Measurements from ENCODE around the gene DLGAP1.

- TF ChIP-seq YY1 (IDR thresholded peaks at IDR 0.05; ENCODE audit: insufficient read depth, insufficient read length) (no peak), ZNF274 (IDR thresholded peaks at IDR 0.05; ENCODE audit: low read depth, low read length) (no peak)
Observed at GRCh38 chr18:4352746-4353551, 102.2 kb downstream of the DLGAP1 start.
